LNCAP (cell line): Measurements from ENCODE around the gene NCKAP5.

ENCODE experiments used
- TF ChIP-seq, protein P1 (sequence below): fragments of 450-650 bp; IDR thresholded peaks from 2 replicates; pipeline ENCODE4 v1.5.1; 2017; ENCODE audit warnings: mild to moderate bottlenecking

Gene NCKAP5

DNA sequence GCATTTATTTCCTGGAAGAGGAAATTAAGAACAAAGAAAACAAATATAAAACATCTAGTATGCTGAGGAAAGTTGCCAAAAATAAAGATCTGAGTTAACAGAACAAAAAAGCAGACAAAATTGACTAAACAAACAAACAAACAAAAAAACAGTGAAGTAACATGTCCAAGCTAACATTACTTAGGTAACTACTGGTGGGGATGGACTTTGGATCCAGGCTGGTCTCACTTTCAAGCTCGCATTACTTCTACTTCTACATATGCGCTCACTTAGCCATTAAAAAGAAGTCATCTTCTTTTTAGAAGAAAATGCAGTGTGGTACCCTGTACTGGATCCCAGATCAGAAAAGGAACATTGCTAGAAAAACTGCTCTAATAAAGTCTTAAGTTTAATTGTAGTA is 358.9 kb downstream of the NCKAP5 start:
- TF ChIP-seq, protein P1, sequence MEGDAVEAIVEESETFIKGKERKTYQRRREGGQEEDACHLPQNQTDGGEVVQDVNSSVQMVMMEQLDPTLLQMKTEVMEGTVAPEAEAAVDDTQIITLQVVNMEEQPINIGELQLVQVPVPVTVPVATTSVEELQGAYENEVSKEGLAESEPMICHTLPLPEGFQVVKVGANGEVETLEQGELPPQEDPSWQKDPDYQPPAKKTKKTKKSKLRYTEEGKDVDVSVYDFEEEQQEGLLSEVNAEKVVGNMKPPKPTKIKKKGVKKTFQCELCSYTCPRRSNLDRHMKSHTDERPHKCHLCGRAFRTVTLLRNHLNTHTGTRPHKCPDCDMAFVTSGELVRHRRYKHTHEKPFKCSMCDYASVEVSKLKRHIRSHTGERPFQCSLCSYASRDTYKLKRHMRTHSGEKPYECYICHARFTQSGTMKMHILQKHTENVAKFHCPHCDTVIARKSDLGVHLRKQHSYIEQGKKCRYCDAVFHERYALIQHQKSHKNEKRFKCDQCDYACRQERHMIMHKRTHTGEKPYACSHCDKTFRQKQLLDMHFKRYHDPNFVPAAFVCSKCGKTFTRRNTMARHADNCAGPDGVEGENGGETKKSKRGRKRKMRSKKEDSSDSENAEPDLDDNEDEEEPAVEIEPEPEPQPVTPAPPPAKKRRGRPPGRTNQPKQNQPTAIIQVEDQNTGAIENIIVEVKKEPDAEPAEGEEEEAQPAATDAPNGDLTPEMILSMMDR = no peak

DNA sequence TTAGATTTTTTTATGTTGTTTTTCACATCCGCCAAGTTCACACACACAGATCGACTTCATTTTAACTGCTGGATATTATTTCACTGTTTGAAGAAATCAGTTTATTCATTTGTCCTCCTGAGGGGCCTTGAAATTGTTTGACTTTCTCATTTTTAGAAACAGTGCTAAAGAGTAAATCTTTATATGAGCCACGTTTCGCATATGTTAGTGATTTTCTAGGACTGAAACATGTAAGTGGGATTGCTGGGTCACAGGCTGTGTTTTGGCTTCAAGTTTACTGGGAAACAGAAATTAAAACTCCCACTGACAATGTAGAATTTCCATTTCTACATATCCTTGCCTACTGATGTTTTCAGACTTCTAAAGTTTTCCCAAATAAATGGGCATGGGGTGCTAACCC is 363.8 kb downstream of the NCKAP5 start:
- TF ChIP-seq, protein P1 = no peak

DNA sequence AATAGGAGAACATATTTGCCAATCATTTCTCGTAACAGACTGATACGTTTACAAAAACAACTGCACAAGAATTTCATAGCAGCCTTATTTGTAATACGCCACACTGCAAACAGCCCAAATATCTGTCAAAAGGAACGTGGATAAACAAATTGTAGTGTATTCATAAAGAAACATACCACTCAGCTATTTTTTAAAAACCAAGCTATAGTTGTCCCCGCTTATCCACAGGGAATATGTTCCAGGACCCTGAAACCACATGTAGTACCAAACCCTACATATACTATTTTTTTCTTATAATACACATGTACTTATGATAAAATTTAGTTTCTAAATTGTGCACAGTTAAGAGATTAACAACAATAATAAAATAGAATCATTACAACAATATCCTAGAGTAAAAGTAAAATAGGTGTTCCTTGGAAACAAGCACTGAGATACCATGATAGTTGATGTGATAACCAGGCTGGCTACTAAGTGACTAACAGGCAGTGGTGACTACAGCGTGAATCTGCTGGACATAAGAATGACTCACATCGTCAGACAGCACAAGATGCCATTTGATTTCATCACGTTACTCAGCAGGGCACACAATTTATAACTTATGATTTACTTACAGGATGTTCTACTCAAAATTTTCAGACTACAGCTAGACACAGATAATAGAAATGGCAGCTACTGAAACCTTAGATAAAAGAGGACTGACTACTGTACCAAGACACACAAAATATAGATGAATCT is 367.4 kb downstream of the NCKAP5 start:
- TF ChIP-seq, protein P1 = no peak

DNA sequence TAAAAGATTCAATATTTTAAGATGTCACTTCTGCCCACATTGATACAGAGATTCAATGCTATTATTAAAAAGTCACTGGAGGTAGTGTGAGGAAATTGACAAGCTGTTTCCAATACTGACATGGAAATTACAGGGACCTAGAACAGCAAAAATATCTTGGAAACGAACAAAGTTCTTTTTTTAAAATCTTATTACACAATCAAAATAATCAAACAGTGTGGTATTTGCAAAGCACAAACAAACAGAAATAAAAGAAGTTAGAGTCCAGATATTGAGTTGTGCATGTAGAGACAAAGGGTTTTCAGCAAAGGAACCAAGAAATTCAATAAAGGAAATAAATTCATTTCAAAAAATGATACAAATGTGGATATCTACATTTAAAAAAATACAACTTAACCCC is 369.6 kb downstream of the NCKAP5 start:
- TF ChIP-seq, protein P1 = no peak

DNA sequence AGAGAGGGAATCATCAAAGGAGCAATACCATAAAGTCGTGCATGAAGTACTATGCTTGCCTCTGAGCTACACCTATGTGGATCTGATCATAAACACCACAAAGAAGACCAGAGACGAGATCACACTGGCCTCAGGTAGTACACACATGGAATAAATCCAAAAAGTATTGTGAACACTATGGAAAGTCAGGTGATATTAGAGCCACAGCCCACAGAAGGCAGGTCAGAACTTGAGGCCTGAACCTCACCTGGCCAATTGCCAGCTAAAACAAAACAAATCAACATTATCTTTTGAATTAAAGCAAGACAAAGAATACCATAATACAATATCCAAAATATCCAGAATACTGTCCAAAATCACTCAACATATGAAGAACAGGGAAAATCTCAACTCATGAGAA is 371.1 kb downstream of the NCKAP5 start:
- TF ChIP-seq, protein P1 = no peak

DNA sequence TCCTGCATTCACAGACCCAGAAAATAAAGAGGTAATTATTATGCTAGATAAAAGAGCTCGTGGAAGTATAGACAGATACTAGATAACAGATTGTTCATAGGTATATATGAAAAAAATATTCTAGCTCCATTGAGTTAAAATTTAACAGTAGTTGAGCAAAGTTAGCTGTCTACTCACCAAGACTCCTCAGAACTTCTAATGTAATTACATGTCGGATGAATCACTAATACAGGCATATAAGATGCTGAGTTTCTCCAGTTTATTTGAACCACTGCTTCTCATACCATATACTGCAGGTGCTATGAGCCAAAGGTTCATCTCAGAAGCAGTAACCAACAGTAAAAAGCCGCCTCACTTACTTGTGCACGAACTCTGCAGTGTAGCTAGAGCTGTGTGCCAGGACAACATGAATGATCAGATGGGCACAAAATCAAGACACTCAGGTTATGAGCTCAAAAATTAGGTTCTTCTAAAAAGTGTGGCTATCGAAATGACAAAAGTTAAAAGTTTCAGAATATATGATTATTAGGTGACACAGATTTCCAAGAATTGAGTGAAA is 373.4 kb downstream of the NCKAP5 start:
- TF ChIP-seq, protein P1 = no peak

DNA sequence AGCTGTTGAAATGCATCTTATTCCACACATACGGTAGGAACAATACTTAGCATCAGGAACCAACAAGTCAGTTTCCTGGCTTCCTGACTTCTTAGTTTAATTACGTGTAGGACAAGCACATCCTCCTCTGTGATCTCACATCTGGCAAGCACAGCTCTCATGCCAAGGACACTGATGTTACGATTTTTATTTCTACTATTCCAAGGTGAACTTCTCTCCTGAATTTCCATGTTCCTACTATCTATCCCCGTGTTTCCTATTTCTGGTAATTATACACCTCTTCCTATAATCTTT is 374.0 kb downstream of the NCKAP5 start:
- TF ChIP-seq, protein P1 = no peak
